ENCODE measurements around the gene PLEKHA7. TPM values are rescaled to one million over a fixed set of nuclear protein-coding genes. Genes with fewer than 3 reads are reported as not detected.

PLEKHA7 gene
- total and polyA plus RNA-seq, 2 donors from 2014 or later: 24.4 to 65.7 TPM

DNA sequence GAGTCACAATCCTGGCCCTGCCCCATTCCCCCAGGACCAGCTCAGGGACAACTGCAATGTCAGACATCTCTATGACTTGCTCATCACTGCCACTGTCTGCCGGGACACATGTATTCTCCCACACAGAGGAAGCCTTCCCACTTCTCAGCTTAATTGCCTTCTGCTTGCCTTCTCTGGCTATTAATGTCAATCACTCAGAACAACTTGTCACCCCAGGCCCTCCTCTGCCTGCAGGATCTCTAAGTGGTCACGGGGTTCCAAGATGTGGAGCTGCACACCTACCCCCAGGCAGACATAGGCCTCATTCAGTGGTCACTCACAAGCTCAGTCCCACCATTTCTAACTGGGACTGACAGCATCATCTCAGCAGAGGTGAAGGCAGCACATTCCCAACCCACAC is 15.1 kb downstream of the PLEKHA7 start:
- DNase-seq (no peak), FAIRE-seq (no peak)
- Histone ChIP-seq H3K27me3 (ENCODE audit: control insufficient read depth, insufficient read depth, low read length) (no peaks in the 10 kb centered on the region), H3K9ac (ENCODE audit: low read length in 3 of 3) (peak overlapping the region in 1 of 3 donors; percentile 29), H3K27ac (ENCODE audit: low read depth in 2 of 2, low read length in 2 of 2) (peak overlapping the region in 1 of 2 donors; percentile 51), H3K36me3 (ENCODE audit: control insufficient read depth in 2 of 3, insufficient read depth in 3 of 3, low read length in 3 of 3) (no peaks in the 10 kb centered on the region), H3K4me1 (ENCODE audit: control insufficient read depth in 2 of 3, insufficient read depth in 2 of 3, low read depth in 1 of 3, low read length in 3 of 3) (peaks cover 0 to 57% (median 49%) of the 10 kb centered on the region in 3 donors), H3K9me3 (ENCODE audit: control insufficient read depth in 2 of 3, insufficient read depth in 1 of 3, low read length in 3 of 3) (no peaks in the 10 kb centered on the region), H3K4me3 (ENCODE audit: low read length in 3 of 3) (no peak overlapping the region)
- TF ChIP-seq, protein P1, sequence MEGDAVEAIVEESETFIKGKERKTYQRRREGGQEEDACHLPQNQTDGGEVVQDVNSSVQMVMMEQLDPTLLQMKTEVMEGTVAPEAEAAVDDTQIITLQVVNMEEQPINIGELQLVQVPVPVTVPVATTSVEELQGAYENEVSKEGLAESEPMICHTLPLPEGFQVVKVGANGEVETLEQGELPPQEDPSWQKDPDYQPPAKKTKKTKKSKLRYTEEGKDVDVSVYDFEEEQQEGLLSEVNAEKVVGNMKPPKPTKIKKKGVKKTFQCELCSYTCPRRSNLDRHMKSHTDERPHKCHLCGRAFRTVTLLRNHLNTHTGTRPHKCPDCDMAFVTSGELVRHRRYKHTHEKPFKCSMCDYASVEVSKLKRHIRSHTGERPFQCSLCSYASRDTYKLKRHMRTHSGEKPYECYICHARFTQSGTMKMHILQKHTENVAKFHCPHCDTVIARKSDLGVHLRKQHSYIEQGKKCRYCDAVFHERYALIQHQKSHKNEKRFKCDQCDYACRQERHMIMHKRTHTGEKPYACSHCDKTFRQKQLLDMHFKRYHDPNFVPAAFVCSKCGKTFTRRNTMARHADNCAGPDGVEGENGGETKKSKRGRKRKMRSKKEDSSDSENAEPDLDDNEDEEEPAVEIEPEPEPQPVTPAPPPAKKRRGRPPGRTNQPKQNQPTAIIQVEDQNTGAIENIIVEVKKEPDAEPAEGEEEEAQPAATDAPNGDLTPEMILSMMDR (IDR thresholded peaks at IDR 0.05; ENCODE audit: borderline replicate concordance, extremely low read depth, insufficient read depth): no peak
- intact Hi-C loops (cut with DNase I): no loop called here

DNA sequence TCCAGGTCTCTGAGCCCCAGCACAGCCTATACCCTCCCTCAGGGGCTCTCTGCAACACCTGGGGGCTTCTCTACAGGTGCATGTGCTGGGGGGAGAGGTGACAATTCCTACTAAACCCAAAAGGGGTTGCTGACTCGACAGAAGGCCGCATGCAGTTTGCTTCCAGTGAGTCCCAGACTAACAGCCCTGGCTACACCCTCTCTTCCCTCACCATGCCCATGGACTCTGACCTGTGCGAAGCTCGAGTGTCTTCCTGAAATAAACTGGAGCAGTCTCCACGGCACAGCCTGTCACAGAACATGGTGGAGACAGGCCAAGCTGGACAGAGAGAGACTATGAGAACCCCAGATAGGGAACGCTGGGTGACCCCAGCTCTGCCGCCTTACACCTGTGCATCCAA is 16.6 kb downstream of the PLEKHA7 start:
- Histone ChIP-seq H3K9me3 (ENCODE audit: control insufficient read depth in 2 of 3, insufficient read depth in 1 of 3, low read length in 3 of 3) (no peaks in the 10 kb centered on the region), H3K27ac (ENCODE audit: low read depth in 2 of 2, low read length in 2 of 2) (peak overlapping the region; percentile 86 to 93), H3K36me3 (ENCODE audit: control insufficient read depth in 2 of 3, insufficient read depth in 3 of 3, low read length in 3 of 3) (no peaks in the 10 kb centered on the region), H3K9ac (ENCODE audit: low read length in 3 of 3) (peak overlapping the region in 1 of 3 donors; percentile 29), H3K4me1 (ENCODE audit: control insufficient read depth in 2 of 3, insufficient read depth in 2 of 3, low read depth in 1 of 3, low read length in 3 of 3) (peaks cover 2 to 67% (median 54%) of the 10 kb centered on the region in 3 donors), H3K4me3 (ENCODE audit: low read length in 3 of 3) (no peak overlapping the region), H3K27me3 (ENCODE audit: control insufficient read depth, insufficient read depth, low read length) (no peaks in the 10 kb centered on the region)
- TF ChIP-seq, protein P1 (IDR thresholded peaks at IDR 0.05; ENCODE audit: borderline replicate concordance, extremely low read depth, insufficient read depth): no peak
- intact Hi-C loops (cut with DNase I): no loop called here
- FAIRE-seq (no peak), DNase-seq (no peak)

- TF ChIP-seq, protein P1 (IDR thresholded peaks at IDR 0.05; ENCODE audit: borderline replicate concordance, extremely low read depth, insufficient read depth): no peak
- peak in 3 of 5 donors; percentile 48 to 87 (median 77) for DNase-seq
- Histone ChIP-seq H3K27ac (ENCODE audit: low read depth in 2 of 2, low read length in 2 of 2) (peak overlapping the region; percentile 89 to 93), H3K9me3 (ENCODE audit: control insufficient read depth in 2 of 3, insufficient read depth in 1 of 3, low read length in 3 of 3) (no peaks in the 10 kb centered on the region), H3K4me3 (ENCODE audit: low read length in 3 of 3) (peak overlapping the region in 1 of 3 donors; percentile 29), H3K9ac (ENCODE audit: low read length in 3 of 3) (peak overlapping the region in 1 of 3 donors; percentile 62), H3K27me3 (ENCODE audit: control insufficient read depth, insufficient read depth, low read length) (no peaks in the 10 kb centered on the region), H3K4me1 (ENCODE audit: control insufficient read depth in 2 of 3, insufficient read depth in 2 of 3, low read depth in 1 of 3, low read length in 3 of 3) (peaks cover 2 to 76% (median 70%) of the 10 kb centered on the region in 3 donors), H3K36me3 (ENCODE audit: control insufficient read depth in 2 of 3, insufficient read depth in 3 of 3, low read length in 3 of 3) (no peaks in the 10 kb centered on the region)
- intact Hi-C loops (cut with DNase I): no loop called here
- no peak for FAIRE-seq
These were observed 20.7 kb downstream of the PLEKHA7 start for GRCh38 chr11:16993495-16993894.

GRCh38 chr11:16992846-16993245 is 21.4 kb downstream of the PLEKHA7 start:
- Histone ChIP-seq H3K27me3 (ENCODE audit: control insufficient read depth, insufficient read depth, low read length) (no peaks in the 10 kb centered on the region), H3K4me1 (ENCODE audit: control insufficient read depth in 2 of 3, insufficient read depth in 2 of 3, low read depth in 1 of 3, low read length in 3 of 3) (peaks cover 2 to 71% (median 69%) of the 10 kb centered on the region in 3 donors), H3K9me3 (ENCODE audit: control insufficient read depth in 2 of 3, insufficient read depth in 1 of 3, low read length in 3 of 3) (no peaks in the 10 kb centered on the region), H3K4me3 (ENCODE audit: low read length in 3 of 3) (peak overlapping the region in 1 of 3 donors; percentile 14), H3K9ac (ENCODE audit: low read length in 3 of 3) (no peak overlapping the region), H3K36me3 (ENCODE audit: control insufficient read depth in 2 of 3, insufficient read depth in 3 of 3, low read length in 3 of 3) (no peaks in the 10 kb centered on the region), H3K27ac (ENCODE audit: low read depth in 2 of 2, low read length in 2 of 2) (peak overlapping the region; percentile 89 to 91)
- intact Hi-C loops (cut with DNase I): no loop called here
- DNase-seq (peak in 1 of 5 donors; percentile 7), FAIRE-seq (no peak)
- TF ChIP-seq, protein P1 (IDR thresholded peaks at IDR 0.05; ENCODE audit: borderline replicate concordance, extremely low read depth, insufficient read depth): no peak
